HG03066 (cell line): ENCODE results near the gene ABRAXAS1.

Source experiments
- ATAC-seq: cut with Tn5 transposase; IDR thresholded peaks from one replicate; pipeline ENCODE4 v1.9.1; 2021; ENCODE audit warnings: low read depth; ENCODE audit not compliant: unreplicated experiment

The ABRAXAS1 gene

DNA sequence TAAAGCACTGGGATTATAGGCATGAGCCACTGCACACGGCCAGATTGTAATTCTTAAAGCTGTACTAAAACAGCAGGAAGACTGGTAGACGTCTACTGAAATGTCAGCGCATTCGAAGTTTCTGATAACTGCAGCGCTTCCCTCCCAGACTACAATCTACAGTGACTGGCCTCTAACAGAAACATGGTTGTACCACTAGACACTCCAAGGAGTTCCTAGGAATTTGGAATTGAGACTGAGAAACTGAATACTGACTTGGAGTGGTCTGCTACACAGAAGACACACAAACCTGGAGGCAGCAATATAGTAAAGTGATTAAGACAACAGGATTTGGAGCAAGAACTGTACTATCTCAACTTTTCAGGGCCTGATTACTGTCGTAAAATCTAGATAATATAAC is 30.2 kb downstream of the ABRAXAS1 start:
- no peak for ATAC-seq

DNA sequence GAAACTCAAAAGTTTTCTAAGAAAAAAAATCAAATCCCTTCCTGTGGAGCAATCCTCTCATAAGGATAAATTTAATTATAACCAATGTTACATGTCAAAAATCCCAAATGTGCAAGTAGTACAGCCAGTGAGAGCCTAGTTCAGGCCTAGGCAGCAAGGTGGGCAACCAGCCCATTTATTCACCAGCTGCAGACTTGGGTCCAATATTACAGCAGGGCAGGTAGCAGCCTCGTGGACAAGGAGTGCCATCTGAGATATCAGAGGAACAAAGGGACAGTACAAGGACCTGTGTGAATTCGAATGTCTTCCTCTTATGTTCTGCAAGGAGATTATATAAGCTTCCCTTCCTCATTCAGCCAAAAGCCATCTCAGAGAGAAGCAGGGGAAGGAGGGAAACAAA is 35.9 kb downstream of the ABRAXAS1 start:
- no peak for ATAC-seq

DNA sequence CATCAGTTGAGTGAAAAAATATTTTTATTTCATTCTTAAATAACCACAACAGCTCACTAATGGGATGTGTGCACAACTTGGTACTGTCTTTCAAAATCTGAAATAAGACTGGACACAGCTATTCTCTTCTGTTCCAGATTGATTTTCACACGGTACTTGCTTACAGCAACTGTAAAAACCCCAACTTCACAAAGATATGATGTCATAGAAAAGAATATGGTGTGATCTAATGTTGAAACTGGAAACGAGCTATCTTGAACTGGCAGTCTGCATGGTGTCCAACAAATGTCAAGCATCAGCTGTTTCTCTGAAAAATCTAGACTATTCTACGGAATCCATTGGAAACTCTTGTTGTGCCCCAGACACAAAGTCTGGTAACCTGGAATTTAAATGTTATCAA is 44.0 kb downstream of the ABRAXAS1 start:
- ATAC-seq, result no peak

DNA sequence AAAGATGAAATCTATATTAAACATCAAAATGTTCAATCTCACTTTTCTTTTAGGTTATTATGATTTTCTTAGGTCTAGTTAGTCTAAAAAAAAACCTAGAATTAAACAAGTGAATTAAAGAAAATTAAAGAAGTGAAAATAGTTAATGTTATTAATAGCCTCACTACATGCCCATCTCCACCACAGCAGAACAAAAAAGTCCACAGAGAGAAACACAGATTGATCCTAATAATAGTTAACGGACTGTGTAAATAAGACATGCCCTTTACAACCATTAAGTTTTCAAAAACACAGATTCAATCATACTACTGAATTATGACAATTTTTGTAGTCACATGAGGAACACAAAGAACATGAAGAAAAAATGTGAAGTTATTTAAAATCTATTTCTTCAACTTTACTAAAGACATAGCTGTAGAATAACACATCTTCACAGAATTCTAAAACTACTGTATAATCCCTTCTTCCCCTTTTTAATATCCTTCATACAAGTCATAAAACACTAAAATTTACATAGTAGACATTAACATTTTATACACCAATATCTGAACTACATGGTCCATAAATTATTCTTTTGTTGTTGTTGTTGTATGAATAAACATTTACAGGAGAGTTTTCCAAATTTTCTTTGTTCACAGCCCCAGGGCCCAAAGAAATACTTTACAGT is 44.6 kb downstream of the ABRAXAS1 start:
- ATAC-seq, result no peak

DNA sequence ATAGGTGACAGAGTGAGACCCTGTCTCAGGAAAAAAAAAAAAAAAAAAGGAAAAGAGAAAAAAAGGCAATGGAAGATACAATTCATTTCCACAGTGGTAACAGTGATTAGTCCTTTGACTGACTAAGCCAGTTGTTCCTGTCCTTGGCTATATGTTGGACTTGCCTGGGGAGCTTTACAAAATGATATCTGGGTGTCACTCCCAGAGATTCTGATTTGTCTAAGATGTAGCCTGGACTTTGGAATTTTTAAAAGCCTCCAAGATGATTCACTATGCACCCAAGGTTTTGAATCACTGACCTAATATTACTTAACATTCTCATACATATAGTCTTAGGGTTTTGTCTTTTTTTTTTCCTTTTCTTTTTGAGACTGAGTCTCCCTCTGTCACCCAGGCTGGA is 46.2 kb downstream of the ABRAXAS1 start:
- ATAC-seq, result no peak

DNA sequence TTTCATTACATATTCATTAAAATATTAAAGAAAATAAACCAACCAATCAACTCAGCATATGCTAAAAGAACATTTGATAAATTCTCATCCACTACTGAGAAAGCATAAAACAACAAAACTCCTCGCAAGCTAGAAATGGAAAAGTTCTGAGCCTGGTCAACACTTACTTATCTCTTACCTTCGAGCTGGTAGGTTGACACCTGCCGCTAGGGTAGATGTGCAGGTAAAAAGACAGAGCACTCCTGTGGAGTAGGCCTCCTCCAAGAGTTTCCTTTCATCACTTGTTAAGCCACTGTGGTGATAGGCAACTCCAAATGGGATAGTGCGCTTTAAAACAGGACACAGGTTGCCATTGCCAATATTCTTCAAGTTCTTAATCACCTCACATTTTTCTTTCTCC is 48.2 kb downstream of the ABRAXAS1 start:
- ATAC-seq, result no peak

DNA sequence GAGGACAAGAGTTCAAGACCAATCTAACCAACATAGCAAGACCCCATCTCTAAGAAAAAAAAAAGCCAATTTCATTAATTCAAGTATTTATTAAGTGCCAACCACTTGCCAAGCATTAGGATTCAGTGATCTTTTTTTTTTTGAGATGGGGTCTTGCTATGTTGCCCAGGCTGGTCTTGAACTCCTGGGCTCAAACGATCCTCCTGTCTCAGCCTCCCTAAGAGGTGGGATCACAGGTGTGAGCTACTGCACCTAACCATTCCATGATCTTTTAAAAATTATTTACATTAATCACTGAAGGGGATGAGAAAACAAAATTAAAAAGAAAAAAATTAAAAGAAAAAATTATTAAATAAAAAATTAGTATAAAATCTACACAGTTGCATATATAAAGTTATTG is 53.7 kb downstream of the ABRAXAS1 start:
- ATAC-seq, result no peak

DNA sequence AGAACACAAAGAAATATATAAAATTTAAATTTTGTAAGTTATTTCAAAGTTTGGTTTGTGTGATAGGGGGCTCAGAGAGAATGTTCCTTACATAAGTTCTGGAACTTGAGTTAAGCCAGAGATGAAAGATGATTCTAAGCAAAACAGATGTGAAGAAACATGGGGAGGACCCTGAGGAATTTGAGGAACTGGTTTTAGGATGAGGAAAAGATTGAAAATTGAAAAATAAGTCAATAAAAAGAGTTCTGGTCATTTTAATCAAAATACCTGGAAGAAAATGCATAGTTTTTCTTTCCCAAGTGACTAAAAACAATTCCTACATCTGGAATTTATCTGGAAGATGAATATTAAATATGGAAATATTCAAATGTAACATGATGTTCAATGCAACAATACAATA is 66.7 kb downstream of the ABRAXAS1 start:
- no peak for ATAC-seq

DNA sequence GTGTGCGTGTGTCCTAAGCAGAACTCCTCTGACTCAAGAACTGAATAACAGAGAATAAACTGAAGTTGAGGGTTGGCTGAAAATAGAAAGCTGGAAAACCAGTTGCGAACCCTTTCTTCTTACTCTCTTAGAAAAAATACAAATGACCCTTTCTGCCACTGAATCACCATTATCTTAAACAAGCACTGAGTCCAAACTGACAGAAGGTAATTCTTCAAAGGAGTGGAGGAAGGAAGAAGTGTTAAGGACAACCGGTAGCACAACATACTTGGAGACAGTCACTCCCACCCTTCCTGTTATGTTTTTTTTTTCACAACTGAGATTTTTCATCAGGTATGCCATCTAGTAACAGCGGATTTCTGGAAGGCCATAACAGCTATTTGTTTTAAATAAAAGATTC is 67.3 kb downstream of the ABRAXAS1 start:
- no peak for ATAC-seq

DNA sequence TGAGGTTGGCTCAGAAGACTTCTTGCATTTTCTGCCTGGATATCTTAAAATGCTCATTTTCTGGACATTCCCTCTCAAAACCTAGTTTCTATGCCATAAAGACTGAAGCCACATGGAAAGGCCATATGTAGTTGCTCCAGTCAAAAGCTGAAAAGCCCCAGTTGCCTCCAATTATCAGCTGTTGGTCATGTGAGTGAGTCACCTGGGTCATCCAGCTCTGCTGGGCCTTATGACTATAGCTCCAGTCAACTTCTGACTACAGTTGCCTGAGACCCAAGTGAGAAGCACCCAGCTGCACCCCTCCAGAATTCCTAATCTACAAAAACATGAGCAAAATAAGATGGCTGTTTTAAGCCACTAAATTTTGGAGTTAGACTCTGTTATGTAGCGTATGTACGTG is 71.2 kb downstream of the ABRAXAS1 start:
- ATAC-seq, result no peak
